Neutrophil (primary cell): Measurements from ENCODE around the gene PLXNA2.

ENCODE experiments used
- H3K27ac ChIP-seq: fragments of 200-600 bp; sonication (generic); 2 replicates; pipeline ENCODE4 v1.5.1; 2016; ENCODE audit warnings: mild to moderate bottlenecking, moderate library complexity
- H3K27me3 ChIP-seq: fragments of 200-600 bp; sonication (generic); 2 replicates; pipeline ENCODE4 v1.6.0; 2016; ENCODE audit warnings: mild to moderate bottlenecking
- H3K36me3 ChIP-seq: fragments of 200-600 bp; sonication (generic); 2 replicates; pipeline ENCODE4 v1.5.1; 2017
- H3K4me1 ChIP-seq, 2 experiments: fragments of 200-600 bp in 1 of 2; sonication (generic) in 1 of 2; 1 replicate in 1 of 2; 2 replicates in 1 of 2; pipeline versions ENCODE4 v1.5.1 to v1.6.1; 2013 to 2016; ENCODE audit warnings: low read depth in 1 of 2, low read length in 1 of 2, mild to moderate bottlenecking in 1 of 2, moderate library complexity in 1 of 2; ENCODE audit not compliant: control insufficient read depth in 1 of 2, insufficient read depth in 1 of 2
- H3K4me3 ChIP-seq, 2 experiments: fragments of 200-600 bp in 1 of 2; sonication (generic) in 1 of 2; 1 replicate in 1 of 2; 2 replicates in 1 of 2; pipeline ENCODE4 v1.5.1; 2013 to 2016; ENCODE audit warnings: low read depth in 1 of 2, low read length in 1 of 2, mild to moderate bottlenecking in 1 of 2, moderate library complexity in 1 of 2
- H3K9me3 ChIP-seq: fragments of 200-600 bp; sonication (generic); 2 replicates; pipeline ENCODE4 v1.5.1; 2016
- TF ChIP-seq, protein P1 (sequence below): fragments of 200-600 bp; sonication (generic); IDR thresholded peaks from 2 replicates; pipeline ENCODE4 v1.5.1; 2016; ENCODE audit warnings: antibody characterized with exemption

PLXNA2 gene

DNA sequence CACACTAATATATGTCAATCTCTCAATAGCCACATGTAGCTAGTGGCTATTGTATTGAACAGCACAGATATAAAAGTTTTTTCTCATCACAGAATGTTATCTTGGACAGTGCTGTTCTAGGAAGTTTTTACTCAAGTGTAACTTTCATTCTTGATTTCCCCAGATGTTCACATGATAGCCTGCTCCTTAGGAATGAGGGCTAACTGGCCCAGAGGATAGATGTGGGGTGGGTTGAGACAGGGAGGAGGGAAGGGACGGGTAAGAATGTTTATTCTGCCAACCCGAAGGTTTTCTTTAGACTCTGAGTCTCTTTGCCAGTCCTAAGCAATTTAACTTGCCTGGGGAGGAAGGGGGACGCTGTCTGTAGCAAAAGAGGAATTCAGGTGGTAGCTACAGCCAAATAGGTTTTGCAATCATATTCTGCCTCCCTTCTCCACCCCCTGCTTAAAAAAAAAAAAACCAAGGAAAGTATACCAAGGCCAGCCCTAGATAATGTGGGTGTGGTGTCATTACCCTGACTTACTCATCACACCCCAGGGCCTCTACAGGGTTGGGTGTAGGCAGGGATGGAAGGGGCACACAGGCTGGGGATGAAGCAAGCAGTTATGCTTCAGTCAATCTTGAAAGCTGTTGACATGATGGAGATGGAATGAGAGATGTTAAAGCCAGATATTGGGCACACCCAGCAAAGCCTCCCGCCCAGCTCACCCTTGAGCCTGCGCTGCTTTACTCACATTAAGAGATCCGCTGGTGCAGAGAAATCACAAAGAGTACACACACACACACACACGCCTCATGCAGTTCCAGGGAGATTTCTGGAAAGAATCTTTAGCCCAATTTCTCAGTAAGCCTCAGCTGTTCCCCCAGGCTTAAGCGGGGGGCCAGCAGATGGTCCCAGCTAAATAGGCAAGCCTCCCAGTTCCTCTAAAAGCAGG is 59.9 kb downstream of the PLXNA2 start:
- Histone ChIP-seq H3K9me3 (no peaks in the 10 kb centered on the region), H3K36me3 (no peaks in the 10 kb centered on the region), H3K4me3 (no peak overlapping the region), H3K27me3 (peaks cover 7% of the 10 kb centered on the region), H3K4me1 (no peaks in the 10 kb centered on the region), H3K27ac (no peak overlapping the region)
- TF ChIP-seq, protein P1, sequence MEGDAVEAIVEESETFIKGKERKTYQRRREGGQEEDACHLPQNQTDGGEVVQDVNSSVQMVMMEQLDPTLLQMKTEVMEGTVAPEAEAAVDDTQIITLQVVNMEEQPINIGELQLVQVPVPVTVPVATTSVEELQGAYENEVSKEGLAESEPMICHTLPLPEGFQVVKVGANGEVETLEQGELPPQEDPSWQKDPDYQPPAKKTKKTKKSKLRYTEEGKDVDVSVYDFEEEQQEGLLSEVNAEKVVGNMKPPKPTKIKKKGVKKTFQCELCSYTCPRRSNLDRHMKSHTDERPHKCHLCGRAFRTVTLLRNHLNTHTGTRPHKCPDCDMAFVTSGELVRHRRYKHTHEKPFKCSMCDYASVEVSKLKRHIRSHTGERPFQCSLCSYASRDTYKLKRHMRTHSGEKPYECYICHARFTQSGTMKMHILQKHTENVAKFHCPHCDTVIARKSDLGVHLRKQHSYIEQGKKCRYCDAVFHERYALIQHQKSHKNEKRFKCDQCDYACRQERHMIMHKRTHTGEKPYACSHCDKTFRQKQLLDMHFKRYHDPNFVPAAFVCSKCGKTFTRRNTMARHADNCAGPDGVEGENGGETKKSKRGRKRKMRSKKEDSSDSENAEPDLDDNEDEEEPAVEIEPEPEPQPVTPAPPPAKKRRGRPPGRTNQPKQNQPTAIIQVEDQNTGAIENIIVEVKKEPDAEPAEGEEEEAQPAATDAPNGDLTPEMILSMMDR: no peak

DNA sequence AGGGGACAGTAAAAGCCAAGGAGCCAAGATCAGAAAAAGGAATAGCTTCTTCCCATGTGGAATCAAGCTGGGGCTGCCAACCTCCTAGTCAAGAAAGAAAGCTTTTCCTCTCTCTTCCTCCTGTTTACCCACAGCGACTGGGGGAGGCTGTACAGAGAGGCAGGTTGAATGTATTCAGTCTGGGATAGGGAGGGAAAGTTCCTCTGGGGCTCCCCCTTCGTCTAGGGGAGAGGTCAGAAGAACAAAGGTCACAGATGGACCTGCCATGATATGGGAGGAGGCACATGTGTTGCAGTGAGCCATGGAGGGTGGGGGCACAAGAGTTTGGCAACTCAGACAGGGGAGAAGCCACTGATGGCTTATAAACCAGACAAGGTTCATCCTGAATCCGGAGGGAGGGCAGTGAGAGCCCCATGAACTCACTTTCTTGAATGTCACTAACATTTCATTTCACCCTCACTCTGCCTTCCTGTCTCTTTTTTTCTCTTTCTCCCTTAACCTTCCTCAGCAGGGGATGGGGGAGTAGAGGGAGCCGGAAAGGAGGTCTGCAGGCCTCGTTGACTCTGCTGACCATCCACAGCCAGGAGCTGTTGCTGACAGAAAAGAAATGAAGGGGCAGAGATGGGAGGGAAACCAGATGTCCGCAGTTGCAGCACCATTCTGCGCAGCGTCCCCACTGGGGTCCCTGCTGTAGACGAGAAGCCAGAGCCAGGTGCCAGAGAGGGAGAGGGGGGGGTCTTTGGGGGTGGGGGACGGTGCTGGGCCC is 61.1 kb downstream of the PLXNA2 start:
- Histone ChIP-seq H3K4me3 (no peak overlapping the region), H3K4me1 (no peaks in the 10 kb centered on the region), H3K36me3 (no peaks in the 10 kb centered on the region), H3K27me3 (peaks cover 4% of the 10 kb centered on the region), H3K9me3 (no peaks in the 10 kb centered on the region), H3K27ac (no peak overlapping the region)
- TF ChIP-seq, protein P1: no peak

DNA sequence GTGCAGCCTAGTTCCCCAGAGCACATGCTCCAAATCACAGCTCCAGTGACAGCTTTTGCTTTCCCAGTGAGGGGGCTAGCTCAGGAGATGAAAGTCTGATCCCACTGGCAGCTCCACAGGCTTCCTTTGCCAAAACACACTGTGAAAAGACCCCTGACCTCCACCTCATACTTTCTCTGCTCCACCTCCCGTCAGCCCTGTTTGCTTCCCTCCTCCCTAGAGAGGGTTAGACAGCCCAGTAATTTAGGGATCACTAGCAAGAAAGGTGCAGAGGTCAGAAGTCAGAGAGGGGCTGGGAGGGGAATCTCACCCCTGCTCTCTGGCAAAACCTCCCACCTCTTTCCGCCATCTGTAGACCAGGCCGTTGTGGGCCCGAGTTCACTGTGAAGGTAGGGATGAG is 62.8 kb downstream of the PLXNA2 start:
- TF ChIP-seq, protein P1: no peak
- Histone ChIP-seq H3K9me3 (no peaks in the 10 kb centered on the region), H3K27ac (no peak overlapping the region), H3K36me3 (no peaks in the 10 kb centered on the region), H3K4me1 (no peaks in the 10 kb centered on the region), H3K4me3 (no peak overlapping the region), H3K27me3 (no peaks in the 10 kb centered on the region)

DNA sequence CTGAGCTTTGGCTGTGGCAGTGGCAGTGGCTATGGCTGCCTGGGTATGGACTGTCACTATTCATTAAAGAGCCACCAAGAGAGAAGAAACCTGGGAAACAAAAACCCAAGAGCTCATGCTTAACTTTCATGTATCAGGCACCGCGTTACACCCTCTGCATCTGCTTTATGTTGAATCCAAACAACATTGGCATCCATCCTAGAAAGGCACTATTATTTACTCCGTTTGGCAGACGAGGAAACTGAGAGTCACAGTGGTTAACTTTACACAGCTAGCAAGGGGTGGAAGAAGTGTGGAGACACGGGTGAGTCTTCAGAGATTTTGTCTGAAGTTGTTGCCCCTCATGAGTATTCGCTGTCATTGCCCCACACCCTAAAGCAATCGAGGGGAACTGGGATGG is 63.8 kb downstream of the PLXNA2 start:
- no peaks in the 10 kb centered on the region for H3K27me3 ChIP-seq
- H3K27ac ChIP-seq: no peak overlapping the region
- TF ChIP-seq, protein P1: no peak
- no peaks in the 10 kb centered on the region for H3K36me3 ChIP-seq
- no peaks in the 10 kb centered on the region for H3K9me3 ChIP-seq
- no peaks in the 10 kb centered on the region for H3K4me1 ChIP-seq
- no peak overlapping the region for H3K4me3 ChIP-seq

DNA sequence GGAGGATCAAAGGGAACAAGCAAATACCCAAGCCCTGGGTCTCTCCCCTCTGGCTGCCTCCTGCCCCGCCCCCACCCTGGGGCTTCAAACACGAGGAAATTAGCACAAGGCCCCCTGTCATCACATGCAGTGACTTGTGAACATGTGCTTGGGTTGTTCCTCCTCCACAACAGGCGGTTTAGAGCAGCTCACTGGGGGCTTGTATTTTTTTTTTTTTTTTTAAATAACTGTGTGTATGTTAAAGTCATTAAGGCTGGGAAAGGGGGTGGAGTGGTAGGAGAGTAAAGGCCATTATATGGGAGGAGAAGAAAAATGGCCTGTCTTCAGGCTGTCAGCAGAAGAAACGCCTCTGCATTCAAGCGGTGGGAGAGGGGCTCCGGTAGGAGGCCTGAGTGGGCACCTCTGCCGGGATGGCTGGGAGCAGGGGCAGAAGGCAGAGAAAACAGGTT is 64.2 kb downstream of the PLXNA2 start:
- no peaks in the 10 kb centered on the region for H3K9me3 ChIP-seq
- no peaks in the 10 kb centered on the region for H3K27me3 ChIP-seq
- no peak overlapping the region for H3K4me3 ChIP-seq
- TF ChIP-seq, protein P1: no peak
- H3K4me1 ChIP-seq: no peaks in the 10 kb centered on the region
- H3K27ac ChIP-seq: no peak overlapping the region
- H3K36me3 ChIP-seq: no peaks in the 10 kb centered on the region
